ENCODE data around the gene ARAP1.

ARAP1 gene

DNA sequence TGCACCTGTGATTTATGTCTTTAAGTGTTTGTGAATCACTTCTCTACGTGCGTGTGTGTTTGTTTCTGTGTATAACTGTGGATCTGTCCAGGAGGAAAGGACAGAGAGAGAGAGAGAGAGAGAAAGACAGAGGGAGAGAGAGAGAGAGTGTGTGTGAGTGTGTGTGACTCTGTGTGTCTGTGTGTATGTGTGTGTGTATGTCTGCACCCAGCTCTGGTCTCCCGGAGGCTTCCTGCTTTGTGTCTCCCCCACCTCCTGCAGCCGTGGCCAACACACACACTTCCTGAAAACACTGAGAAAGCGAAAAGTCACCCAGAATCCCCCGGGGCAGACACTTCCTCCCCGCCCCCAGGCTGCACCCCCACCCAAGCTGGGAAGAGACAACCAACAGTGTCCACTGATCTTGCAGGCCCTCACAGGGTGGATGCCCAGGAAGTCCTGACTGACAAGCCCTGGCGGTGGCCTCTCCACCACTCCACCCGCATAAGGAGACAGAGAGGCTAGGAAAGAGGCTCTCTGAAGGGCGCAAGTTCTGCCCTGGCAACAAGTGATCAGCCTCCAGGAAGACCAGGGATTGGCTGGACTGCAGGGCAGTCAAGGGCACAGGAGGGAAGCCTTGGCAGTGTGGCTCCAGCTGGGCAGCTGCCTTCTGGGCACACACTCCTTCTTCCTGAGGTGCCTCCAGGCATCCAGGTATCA is 30.0 kb downstream of the ARAP1 start:
- Histone ChIP-seq H3K27me3 (replicated peaks) (no peaks in the 10 kb centered on the region), H3K4me3 (ENCODE audit: low read depth, low read length) (peak overlapping the region; percentile 61), H3K27ac (peak overlapping the region; percentile 65), H3K36me3 (replicated peaks) (no peaks in the 10 kb centered on the region)
- TF ChIP-seq, protein P1, sequence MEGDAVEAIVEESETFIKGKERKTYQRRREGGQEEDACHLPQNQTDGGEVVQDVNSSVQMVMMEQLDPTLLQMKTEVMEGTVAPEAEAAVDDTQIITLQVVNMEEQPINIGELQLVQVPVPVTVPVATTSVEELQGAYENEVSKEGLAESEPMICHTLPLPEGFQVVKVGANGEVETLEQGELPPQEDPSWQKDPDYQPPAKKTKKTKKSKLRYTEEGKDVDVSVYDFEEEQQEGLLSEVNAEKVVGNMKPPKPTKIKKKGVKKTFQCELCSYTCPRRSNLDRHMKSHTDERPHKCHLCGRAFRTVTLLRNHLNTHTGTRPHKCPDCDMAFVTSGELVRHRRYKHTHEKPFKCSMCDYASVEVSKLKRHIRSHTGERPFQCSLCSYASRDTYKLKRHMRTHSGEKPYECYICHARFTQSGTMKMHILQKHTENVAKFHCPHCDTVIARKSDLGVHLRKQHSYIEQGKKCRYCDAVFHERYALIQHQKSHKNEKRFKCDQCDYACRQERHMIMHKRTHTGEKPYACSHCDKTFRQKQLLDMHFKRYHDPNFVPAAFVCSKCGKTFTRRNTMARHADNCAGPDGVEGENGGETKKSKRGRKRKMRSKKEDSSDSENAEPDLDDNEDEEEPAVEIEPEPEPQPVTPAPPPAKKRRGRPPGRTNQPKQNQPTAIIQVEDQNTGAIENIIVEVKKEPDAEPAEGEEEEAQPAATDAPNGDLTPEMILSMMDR (IDR thresholded peaks at IDR 0.05; ENCODE audit: low read depth, low read length, missing control alignments), result no peak
- in situ Hi-C loops (cut with HindIII; ENCODE audit: low pct_ligation_motif_present, low sequenced_read_pairs), result no loop called here
- peak; percentile 90 for DNase-seq

DNA sequence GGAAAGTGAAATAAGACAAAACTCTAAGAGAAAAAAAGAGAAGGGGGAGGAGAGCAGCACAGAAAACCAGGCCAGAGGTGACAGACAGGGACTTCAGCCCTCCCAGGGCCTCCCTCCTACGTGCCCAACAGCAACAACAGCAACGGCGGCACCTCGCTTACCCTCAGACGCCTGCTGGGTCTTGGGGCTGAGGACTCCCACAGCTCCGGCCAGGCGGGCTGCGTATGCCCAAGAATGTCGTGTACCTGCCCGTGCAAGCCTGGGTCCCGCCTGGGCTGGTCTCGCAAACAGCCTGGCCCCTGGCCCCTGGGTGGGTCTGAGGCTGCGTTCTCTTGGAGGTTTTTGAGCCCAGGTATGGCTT is 30.5 kb downstream of the ARAP1 start:
- no peaks in the 10 kb centered on the region for H3K36me3 ChIP-seq (replicated peaks)
- H3K27ac ChIP-seq, result peak overlapping the region; percentile 65
- H3K27me3 ChIP-seq (replicated peaks), result no peaks in the 10 kb centered on the region
- DNase-seq, result peak; percentile 14
- in situ Hi-C loops (cut with HindIII; ENCODE audit: low pct_ligation_motif_present, low sequenced_read_pairs), result no loop called here
- peak overlapping the region; percentile 61 for H3K4me3 ChIP-seq (ENCODE audit: low read depth, low read length)
- TF ChIP-seq, protein P1 (IDR thresholded peaks at IDR 0.05; ENCODE audit: low read depth, low read length, missing control alignments), result no peak

DNA sequence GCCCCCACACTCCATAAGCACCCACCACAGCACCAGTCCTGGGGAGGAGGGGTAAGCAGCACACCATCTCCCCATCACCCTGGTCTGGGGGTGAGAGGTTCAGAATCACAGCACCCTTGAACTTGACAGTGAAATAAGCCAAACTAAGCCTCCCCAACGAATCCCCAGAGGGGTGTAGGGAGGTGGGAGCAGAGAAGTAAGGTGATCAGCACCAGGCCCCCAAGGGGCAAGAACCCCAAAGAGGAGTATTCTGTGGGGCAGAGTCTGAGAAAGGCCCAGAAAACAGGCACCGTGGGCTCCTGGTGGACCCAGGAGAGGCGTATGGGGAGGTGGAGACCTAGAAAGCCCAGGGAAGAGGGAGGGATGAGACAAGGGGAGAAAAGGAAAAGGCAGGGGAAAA is 30.9 kb downstream of the ARAP1 start:
- in situ Hi-C loops (cut with HindIII; ENCODE audit: low pct_ligation_motif_present, low sequenced_read_pairs), result no loop called here
- TF ChIP-seq, protein P1 (IDR thresholded peaks at IDR 0.05; ENCODE audit: low read depth, low read length, missing control alignments), result no peak
- Histone ChIP-seq H3K27ac (peak overlapping the region; percentile 65), H3K27me3 (replicated peaks) (no peaks in the 10 kb centered on the region), H3K4me3 (ENCODE audit: low read depth, low read length) (peak overlapping the region; percentile 61), H3K36me3 (replicated peaks) (peaks cover under 1% of the 10 kb centered on the region)
- no peak for DNase-seq

DNA sequence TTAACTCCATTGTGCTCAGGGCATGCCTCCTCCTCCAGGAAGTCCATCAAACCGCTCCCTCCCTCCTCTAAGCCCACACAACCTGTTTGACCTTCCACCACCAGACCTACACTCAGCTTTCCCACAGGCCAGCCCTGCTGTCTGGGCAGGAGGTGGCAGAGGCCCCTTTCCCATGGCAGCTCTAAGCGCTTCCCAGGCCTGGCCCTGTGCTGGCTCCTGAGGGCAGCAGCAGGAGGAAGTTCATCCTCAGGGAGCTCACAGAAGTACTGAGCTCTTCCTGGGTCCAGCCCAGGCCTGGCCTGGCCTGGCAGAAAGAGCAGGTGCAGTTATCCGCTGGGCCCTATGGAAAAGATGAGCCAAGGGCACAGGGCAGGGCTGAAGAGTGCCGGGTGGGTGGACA is 31.4 kb downstream of the ARAP1 start:
- TF ChIP-seq, protein P1 (IDR thresholded peaks at IDR 0.05; ENCODE audit: low read depth, low read length, missing control alignments), result no peak
- no peak for DNase-seq
- Histone ChIP-seq H3K4me3 (ENCODE audit: low read depth, low read length) (peak overlapping the region; percentile 61), H3K27ac (no peak overlapping the region), H3K36me3 (replicated peaks) (peaks cover 2% of the 10 kb centered on the region), H3K27me3 (replicated peaks) (no peaks in the 10 kb centered on the region)
- in situ Hi-C loops (cut with HindIII; ENCODE audit: low pct_ligation_motif_present, low sequenced_read_pairs), result no loop called here

DNA sequence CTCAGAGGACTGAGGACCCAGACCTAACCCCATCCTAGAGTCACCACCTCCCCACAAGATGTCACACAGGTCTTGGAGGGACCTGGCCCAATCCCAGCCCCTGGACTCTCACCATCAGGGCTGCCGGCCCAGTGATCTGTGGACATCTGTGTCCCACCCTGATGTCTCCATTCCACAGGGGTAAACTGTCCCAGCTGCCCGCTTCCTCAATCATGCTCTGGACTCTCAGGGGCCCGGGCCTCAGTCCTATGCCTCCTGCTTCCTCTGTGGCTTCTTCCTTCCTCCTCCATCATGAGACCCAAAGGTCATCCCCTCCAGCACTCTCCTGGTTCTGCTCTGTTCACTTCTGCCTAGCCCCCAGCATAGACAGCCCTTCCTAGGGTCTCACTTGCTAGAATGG is 32.2 kb downstream of the ARAP1 start:
- in situ Hi-C loops (cut with HindIII; ENCODE audit: low pct_ligation_motif_present, low sequenced_read_pairs), result no loop called here
- no peak overlapping the region for H3K27ac ChIP-seq

More for the DNA sequence above, 32.2 kb downstream of the ARAP1 start:
- DNase-seq, result no peak
- peaks cover 2% of the 10 kb centered on the region for H3K36me3 ChIP-seq (replicated peaks)
- H3K27me3 ChIP-seq (replicated peaks), result no peaks in the 10 kb centered on the region
- TF ChIP-seq, protein P1 (IDR thresholded peaks at IDR 0.05; ENCODE audit: low read depth, low read length, missing control alignments), result no peak
- no peak overlapping the region for H3K4me3 ChIP-seq (ENCODE audit: low read depth, low read length)
